ENCODE data around the gene SLC17A2. TPM values are rescaled to one million over a fixed set of nuclear protein-coding genes. Genes with fewer than 3 reads are reported as not detected.

SLC17A2 gene
- polyA plus RNA-seq, 1 donor = not detected

DNA sequence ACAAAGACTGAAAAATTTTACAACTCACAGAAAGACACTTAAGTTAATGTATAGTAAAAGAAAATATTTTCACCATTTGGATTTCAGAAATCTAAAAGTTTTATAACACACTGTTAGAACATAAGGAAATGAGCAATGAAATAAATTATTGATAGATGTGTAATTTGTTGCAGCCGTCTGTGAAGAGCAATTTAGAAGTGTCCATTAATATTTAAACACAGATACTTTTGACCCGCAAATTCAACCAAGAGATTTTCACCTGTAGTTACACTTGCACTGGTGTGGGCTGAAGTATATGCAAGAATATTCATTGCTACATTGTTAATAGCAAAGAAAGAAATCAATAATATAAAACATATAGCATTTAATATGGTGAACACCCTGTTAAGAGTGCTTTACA, 41.9 kb downstream of the SLC17A2 start:
- DNase-seq (ENCODE audit: low read depth) = no peak

- no peak for DNase-seq (ENCODE audit: low read depth)
These were observed 44.4 kb downstream of the SLC17A2 start for GRCh38 chr6:25886066-25886465.

DNA sequence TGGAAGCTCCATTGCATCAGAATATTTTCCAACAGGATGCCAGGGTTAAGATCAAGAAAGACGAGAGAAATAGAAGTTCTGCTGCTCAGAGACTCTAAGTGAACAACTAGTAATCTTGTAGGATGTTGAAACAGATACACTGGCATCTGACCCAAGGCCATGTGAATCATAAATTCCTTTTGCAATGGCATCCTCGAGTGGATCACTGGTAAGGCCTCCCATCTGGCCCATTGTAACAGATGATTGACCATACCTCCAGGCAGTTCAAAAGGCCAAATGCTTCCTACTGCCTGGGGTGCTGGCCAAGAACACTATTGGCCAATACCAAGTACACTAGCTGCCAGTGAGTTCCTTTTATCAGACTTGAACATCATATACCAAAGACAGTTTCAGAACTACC, 46.5 kb downstream of the SLC17A2 start:
- DNase-seq (ENCODE audit: low read depth) = no peak

GRCh38 chr6:25883536-25883935, 47.0 kb downstream of the SLC17A2 start:
- DNase-seq (ENCODE audit: low read depth) = no peak

- DNase-seq (ENCODE audit: low read depth) = no peak
These were observed 48.4 kb downstream of the SLC17A2 start for GRCh38 chr6:25882051-25882496.

DNA sequence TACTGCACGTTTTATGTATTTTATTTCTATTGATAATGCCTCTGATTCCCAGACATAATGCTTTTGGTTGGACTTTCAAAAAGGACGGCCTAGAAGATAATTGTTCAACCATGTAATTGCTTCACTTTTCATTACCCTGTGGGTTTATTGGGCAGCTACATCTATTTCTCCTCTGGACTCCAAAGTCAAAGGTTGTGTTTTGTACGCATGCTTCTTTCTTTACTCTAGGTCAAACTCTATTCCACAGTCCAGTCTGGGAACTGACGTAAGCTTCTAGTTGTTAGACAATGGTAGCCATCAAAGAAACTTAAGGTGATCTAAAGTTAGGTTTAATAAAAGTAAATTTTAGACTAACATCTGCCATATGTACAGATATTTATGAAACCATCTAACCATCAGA, 49.9 kb downstream of the SLC17A2 start:
- DNase-seq (ENCODE audit: low read depth) = no peak

GRCh38 chr6:25878721-25879322, 51.7 kb downstream of the SLC17A2 start:
- DNase-seq (ENCODE audit: low read depth) = no peak

DNA sequence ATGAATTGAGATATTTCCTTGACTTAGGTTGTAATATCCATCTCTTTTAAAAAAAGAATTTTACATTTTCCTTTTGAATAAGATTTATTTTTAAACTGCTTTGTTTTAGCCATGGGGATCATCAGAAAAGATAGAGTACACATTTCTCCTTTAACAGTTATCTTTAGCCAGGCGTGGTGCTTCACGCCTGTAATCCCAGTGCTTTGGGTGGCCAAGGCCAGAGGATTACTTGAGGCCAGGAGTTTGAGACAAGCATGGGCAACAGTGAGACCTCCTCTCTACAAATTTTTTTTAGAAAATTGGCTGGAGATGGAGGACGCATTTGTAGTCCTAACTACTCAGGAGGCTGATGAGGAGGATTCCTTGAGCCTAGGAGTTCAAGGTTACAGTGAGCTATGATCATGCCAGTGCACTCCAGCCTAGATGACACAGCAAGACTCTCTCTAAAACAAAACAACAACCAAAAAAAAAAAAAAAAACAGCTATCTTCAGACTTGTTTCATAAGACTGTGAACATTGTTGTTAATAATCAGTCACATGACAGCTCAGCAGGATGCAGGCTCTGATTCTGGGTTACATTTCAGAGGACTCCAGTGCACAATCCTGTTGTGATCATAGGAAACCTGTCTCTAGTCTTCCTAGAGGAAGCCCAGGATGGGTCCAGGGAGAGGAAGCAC, 54.4 kb downstream of the SLC17A2 start:
- DNase-seq (ENCODE audit: low read depth) = no peak

- no peak for DNase-seq (ENCODE audit: low read depth)
These were observed 55.0 kb downstream of the SLC17A2 start for GRCh38 chr6:25875563-25875905.

DNA sequence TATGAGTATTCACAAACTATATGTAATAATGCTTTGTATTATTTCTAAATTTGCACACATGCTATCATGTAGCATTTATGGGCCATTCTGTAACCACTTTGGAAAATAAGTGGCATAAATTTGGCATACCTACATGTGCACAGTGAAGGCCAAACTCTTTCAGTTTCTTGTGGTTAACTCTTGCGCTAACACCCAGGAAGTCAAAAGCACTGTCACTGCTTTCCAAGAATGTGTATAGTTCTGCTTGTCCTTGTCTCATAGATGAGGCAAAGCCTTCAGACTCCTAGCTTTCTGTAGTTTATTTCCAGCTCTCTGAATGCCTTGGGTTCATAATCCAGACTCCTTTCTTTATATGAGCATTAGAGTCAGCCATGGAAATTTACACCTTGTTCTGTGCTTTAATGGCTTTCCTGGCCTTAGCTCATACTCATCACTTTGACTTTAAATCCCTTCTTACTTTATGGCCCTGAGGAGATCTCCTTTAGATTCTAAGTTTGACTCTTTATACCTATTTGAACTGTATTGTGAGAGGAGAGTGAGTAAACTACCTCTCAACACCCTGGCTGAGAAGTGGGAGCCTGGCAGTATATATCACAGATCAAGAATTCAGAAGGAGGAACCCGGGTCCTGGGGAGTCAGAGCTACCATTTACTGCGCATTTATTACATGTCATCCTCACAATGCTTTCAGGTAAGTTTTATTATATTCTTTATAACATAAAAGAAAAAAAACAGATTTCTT, 55.5 kb downstream of the SLC17A2 start:
- DNase-seq (ENCODE audit: low read depth) = no peak

GRCh38 chr6:25874118-25874517, 56.4 kb downstream of the SLC17A2 start, which contains the start of gene SLC17A3:
Gene SLC17A3 (minus strand): TSS chr6:25874243. CDS start chr6:25868387, 5,856 bp downstream.
- DNase-seq (ENCODE audit: low read depth) = no peak

- DNase-seq (ENCODE audit: low read depth) = no peak
These were observed 57.7 kb downstream of the SLC17A2 start for GRCh38 chr6:25872814-25873213.

GRCh38 chr6:25869840-25870239, 60.7 kb downstream of the SLC17A2 start:
- no peak for DNase-seq (ENCODE audit: low read depth)

DNA sequence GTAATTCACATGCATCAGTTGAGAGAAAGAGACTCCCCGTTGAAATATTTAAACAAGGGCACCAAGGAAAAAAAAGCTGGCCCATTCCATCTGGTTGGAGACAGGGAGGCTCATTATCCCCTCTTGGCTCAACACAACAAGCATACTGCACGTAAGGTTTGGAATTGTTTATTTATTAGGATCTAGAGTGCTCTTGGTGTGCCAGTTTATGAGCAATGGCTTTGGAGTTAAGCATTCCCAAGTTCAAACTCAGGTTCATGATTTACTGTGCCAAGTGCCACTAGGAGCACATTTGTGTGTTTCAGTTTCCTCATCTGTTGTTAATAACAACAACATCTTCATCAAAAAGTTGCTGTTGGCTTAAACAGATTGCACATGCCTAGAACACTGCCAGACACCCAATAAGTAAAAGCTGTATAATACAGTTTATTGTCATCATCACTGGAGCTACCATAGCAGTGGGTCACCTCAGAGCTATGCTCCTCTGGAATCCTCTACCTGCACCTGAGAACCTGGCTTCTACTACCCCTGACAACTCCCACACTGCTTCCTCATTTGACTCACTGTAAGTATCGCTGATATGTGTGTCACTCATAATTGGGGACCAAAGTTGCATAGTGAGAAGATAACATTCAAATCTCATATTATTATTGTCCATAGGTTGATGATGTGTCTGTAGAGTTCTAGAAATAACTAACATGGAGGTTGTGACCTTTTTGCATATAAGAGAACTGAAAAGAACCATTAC, 61.9 kb downstream of the SLC17A2 start:
- no peak for DNase-seq (ENCODE audit: low read depth)

DNA sequence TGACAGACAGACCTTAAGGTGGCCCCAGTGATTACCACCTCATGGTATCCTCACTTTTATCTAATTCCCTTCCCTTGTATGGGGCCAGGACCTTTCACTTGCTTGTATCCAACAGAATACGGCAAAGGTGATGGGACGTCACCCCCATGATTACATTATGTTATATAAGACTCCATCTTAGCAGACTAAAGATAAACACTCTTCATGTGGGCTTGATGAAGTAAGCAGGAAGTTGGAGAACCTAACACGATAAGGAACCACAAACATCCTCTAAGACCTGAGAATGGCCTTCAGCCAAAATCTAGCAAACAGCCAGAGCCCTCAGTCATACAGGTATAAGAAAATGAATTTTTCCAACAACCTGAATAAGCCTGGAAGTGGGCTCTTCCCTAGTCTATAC, 64.5 kb downstream of the SLC17A2 start:
- DNase-seq (ENCODE audit: low read depth) = no peak

DNA sequence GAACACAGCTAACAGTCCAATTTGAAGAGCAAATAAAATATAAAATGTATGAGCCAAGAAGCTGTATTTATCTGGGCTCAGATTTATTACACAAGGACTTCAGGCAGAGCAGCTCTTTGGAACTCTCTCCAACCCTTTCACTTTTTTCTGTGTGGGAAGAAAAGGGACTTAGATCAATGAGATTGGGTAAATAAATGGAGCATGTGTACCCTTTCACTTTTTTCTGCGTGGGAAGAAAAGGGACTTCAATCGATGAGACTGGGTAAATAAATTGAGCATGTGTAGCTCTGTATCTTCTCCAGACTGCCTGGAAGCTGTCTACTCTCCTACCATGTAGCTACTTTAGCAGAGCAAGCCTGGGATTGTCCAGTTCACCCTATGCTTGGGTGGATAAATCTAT, 67.1 kb downstream of the SLC17A2 start:
- DNase-seq (ENCODE audit: low read depth) = no peak

Other genes starting within 250 kb of the SLC17A2 start
- not detected for gene SLC17A4, start 175.9 kb downstream of the SLC17A2 start, polyA plus RNA-seq (ENCODE audit: insufficient read length)
- not detected for gene SLC17A1, start 98.6 kb downstream of the SLC17A2 start, polyA plus RNA-seq (ENCODE audit: insufficient read length)
- not detected for gene SLC17A3, start 56.4 kb downstream of the SLC17A2 start, polyA plus RNA-seq (ENCODE audit: insufficient read length)
- gene TRIM38, start 32.1 kb upstream of the SLC17A2 start, polyA plus RNA-seq (ENCODE audit: insufficient read length) = 6.7 TPM
- 3.6 TPM for gene HFE, start 156.7 kb upstream of the SLC17A2 start, polyA plus RNA-seq (ENCODE audit: insufficient read length)

Measured in forelimb muscle (tissue), 1 donor.